BLaER1 treated with 17β-estradiol and CSF1 and Interleukin-3, amounts not matched to agents 10 nM and 100 nM (cell line): ENCODE data around the gene MMP15.
A peak's percentile ranks its signal among the peaks of the same experiment; 100 is the strongest.

ENCODE experiments used
- H3K27ac ChIP-seq, 11 experiments: shearing (Covaris generic); formaldehyde crosslinking; 2 replicates each; pipeline ENCODE4 v1.8.1; 2022
- H3K27me3 ChIP-seq, 11 experiments: shearing (Covaris generic); formaldehyde crosslinking; 2 replicates each; pipeline ENCODE4 v1.8.1; 2022
- H3K36me3 ChIP-seq, 11 experiments: shearing (Covaris generic); formaldehyde crosslinking; 2 replicates each; pipeline ENCODE4 v1.8.1; 2022
- H3K4me1 ChIP-seq, 10 experiments: shearing (Covaris generic); formaldehyde crosslinking; 2 replicates each; pipeline ENCODE4 v1.8.1; 2022
- H3K4me2 ChIP-seq, 11 experiments: shearing (Covaris generic); formaldehyde crosslinking; 2 replicates each; pipeline ENCODE4 v1.8.1; 2022
- H3K4me3 ChIP-seq, 10 experiments: shearing (Covaris generic); formaldehyde crosslinking; 2 replicates each; pipeline ENCODE4 v1.8.1; 2022
- H3K9ac ChIP-seq, 11 experiments: shearing (Covaris generic); formaldehyde crosslinking; 2 replicates each; pipeline ENCODE4 v1.8.1; 2022
- H3K9me3 ChIP-seq, 11 experiments: shearing (Covaris generic); formaldehyde crosslinking; replicated peaks in 1 of 11; 2 replicates each; pipeline ENCODE4 v1.8.1; 2022
- H4K20me1 ChIP-seq, 11 experiments: shearing (Covaris generic); formaldehyde crosslinking; 2 replicates each; pipeline ENCODE4 v1.8.1; 2022
- Cebpa-rat ChIP-seq, 11 experiments: shearing (Covaris generic); IDR thresholded peaks; 2 replicates each; pipeline ENCODE4 v1.8.1; 2022

Gene MMP15

GRCh38 chr16:58046054-58046881, 20.7 kb downstream of the MMP15 start:
- H3K27me3 ChIP-seq: no peaks in the 10 kb centered on the region
- H3K4me1 ChIP-seq: peaks cover 22 to 38% (median 27%) of the 10 kb centered on the region in 10 experiments
- H4K20me1 ChIP-seq: peaks cover 0 to 3% (median 0%) of the 10 kb centered on the region in 11 experiments; a peak in 2 of 22 replicates
- peak overlapping the region in 5 of 11 experiments; percentile 47 to 52 (median 51); a peak in 7 of 22 replicates for H3K27ac ChIP-seq
- no peak for TF ChIP-seq Cebpa-rat (IDR thresholded peaks at IDR 0.05)
- H3K9ac ChIP-seq: peak overlapping the region in 2 of 11 experiments; percentile 31 to 36; a peak in 2 of 22 replicates
- H3K4me3 ChIP-seq: no peak overlapping the region
- H3K4me2 ChIP-seq: peak overlapping the region; percentile 5 to 67 (median 51); a peak in 16 of 22 replicates
- no peaks in the 10 kb centered on the region for H3K36me3 ChIP-seq
- no peaks in the 10 kb centered on the region for H3K9me3 ChIP-seq

- peaks cover 22 to 37% (median 26%) of the 10 kb centered on the region in 10 experiments for H3K4me1 ChIP-seq
- H3K27me3 ChIP-seq: no peaks in the 10 kb centered on the region
- 0 out of 22 replicates have a peak, but pooled peaks cover 0 to 1% (median 0%) of the 10 kb centered on the region in 11 experiments for H3K9me3 ChIP-seq
- no peak for TF ChIP-seq Cebpa-rat (IDR thresholded peaks at IDR 0.05)
- H3K4me2 ChIP-seq: peak overlapping the region in 6 of 11 experiments; percentile 26 to 58 (median 40); a peak in 8 of 22 replicates
- H3K36me3 ChIP-seq: no peaks in the 10 kb centered on the region
- peaks cover 0 to 3% (median 0%) of the 10 kb centered on the region in 11 experiments; a peak in 2 of 22 replicates for H4K20me1 ChIP-seq
- no peak overlapping the region for H3K4me3 ChIP-seq
- H3K9ac ChIP-seq: no peak overlapping the region
- H3K27ac ChIP-seq: peak overlapping the region in 1 of 11 experiments; percentile 5; a peak in 1 of 22 replicates
Measured at GRCh38 chr16:58046936-58047335, 21.4 kb downstream of the MMP15 start.

DNA sequence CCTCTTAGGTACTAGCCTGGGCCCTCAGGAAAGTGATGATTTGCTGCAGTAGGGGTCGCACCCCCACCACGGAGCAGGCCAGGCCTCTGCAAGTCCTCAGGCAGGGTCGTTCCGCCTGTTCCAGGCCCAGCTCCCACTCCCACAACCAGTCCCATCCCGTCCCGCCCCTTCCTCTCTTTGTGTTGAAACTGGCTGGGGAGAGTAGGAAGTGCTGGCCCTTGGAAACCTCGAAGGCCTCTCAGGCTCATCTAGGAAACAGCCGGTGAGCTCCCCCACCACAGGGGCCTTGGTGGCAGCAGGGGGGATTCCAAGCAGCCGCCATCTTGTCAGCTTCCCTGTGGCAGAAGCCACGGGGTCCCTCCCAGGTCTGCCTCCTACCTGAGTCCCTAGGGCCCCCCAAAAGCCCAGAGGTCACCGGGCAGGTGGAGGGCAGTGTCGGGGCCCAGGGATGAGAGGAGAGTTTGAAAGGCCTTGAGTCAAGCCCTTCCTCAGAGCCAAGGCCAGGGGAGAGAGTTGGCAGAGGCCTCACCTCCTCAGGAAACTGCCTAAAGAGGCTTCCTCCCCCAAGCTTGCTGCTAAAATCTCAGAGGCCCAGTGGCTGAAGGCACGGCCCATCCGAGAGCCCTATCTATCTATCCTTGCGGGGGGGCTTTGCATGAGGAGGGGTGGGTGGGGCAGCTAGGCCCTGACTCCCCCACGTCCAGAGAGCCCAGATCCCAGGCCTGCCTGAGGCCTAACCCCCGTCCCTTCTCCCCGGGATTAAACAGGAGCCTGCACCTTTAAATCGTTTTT, 22.2 kb downstream of the MMP15 start:
- peaks cover 0 to 3% (median 0%) of the 10 kb centered on the region in 11 experiments; a peak in 2 of 22 replicates for H4K20me1 ChIP-seq
- H3K4me1 ChIP-seq: peaks cover 22 to 40% (median 27%) of the 10 kb centered on the region in 10 experiments
- H3K9ac ChIP-seq: no peak overlapping the region

DNA sequence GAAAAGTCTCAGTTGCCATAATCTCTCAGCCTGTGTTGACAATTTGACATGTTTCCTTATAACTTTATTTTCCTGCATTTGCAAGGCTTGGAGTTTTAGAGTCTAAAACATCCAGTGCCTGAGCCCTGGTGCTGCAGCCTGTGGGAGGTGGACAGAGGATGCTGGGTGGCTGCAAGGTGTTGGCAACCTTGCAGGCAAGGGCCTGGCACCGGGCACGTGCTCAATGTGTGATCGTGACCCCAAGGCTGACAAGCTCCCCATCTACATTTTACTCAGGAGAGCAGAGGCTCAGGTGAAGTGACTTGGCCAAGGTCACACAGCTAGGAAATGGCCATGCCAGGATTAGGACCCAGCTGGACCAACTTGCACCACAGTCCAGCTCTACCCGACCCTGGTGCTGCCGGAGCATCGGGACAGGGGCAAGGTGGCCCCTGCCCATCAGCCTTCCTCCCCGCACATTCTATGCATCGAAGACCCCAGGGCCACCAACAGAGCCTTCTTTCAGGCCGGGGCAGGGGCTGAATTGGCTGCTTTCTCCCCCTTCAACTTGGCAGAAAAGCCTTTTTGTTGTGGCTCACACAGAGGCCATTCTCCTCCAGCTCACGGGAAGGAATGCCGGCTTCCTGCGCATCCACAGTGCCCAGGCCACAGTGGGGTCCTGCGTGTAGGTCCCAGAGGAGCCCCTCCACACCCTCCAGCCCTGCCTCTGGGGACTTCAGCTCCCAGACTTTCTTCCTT, 23.1 kb downstream of the MMP15 start:
- Histone ChIP-seq H3K27ac (no peak overlapping the region), H3K9ac (no peak overlapping the region), H3K9me3 (peaks cover 0 to 9% (median 0%) of the 10 kb centered on the region in 11 experiments; a peak in 3 of 22 replicates), H3K4me3 (no peak overlapping the region), H4K20me1 (peaks cover 0 to 3% (median 0%) of the 10 kb centered on the region in 11 experiments; a peak in 2 of 22 replicates), H3K36me3 (no peaks in the 10 kb centered on the region), H3K4me2 (no peak overlapping the region), H3K27me3 (no peaks in the 10 kb centered on the region), H3K4me1 (peaks cover 22 to 49% (median 30%) of the 10 kb centered on the region in 10 experiments)
- no peak for TF ChIP-seq Cebpa-rat (IDR thresholded peaks at IDR 0.05)

More for the DNA sequence above, 22.2 kb downstream of the MMP15 start:
- no peak overlapping the region for H3K4me3 ChIP-seq
- H3K27me3 ChIP-seq: no peaks in the 10 kb centered on the region
- no peak for TF ChIP-seq Cebpa-rat (IDR thresholded peaks at IDR 0.05)
- peak overlapping the region in 1 of 11 experiments; percentile 5; a peak in 2 of 22 replicates for H3K27ac ChIP-seq
- H3K9me3 ChIP-seq: peaks cover 0 to 5% (median 0%) of the 10 kb centered on the region in 11 experiments; a peak in 1 of 22 replicates
- H3K36me3 ChIP-seq: no peaks in the 10 kb centered on the region
- peak overlapping the region in 5 of 11 experiments; percentile 21 to 42 (median 29); a peak in 6 of 22 replicates for H3K4me2 ChIP-seq

DNA sequence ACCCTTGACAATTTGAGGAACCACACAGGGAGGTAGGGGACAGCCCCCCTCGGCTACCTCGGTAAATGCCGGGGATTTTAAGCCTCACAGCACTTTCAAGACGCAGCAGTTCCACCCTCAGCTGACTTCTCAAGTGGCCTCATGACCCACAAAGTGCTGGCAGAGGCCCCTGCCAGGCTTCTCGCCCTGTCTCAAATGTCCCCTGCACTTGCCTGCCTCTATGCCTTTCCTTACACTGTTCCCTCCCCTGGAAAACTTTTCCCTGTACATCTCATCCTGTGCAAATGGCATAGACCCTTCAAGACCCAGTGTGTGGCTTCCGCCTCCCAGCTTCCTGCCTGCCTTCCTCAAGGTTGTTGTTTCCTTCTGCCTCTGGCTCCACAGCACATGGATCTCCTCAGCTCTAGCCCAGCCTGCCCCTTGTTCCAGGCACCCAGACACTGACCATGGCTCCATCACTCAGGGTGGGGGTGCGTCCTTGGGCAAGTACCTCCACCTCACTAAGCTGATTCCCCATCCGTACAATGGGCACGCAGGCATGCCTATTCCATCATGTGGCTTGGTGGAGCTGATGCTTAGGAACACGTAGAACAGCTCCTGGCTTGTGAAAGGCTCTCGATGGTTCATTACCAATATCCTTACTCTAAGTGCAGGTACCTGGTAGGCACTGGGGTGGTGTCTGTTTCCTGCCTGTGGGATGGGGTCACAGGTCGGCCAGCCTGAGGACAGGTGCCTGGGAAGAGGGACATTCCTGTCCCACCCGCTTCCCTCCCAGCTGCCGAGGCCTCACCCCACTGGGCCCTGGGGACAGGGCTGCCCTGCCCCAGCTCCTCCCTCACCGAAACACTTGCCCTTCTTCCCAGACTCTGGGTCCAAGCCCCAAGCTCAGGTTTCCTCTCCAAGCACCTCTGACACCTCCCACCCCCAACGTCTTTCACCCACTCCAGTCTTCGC, 24.0 kb downstream of the MMP15 start:
- Histone ChIP-seq H3K9me3 (peaks cover 0 to 9% (median 0%) of the 10 kb centered on the region in 11 experiments; a peak in 3 of 22 replicates), H3K27me3 (no peaks in the 10 kb centered on the region), H3K4me3 (no peak overlapping the region), H3K9ac (no peak overlapping the region; a peak in 1 of 22 replicates), H3K4me1 (peaks cover 23 to 49% (median 31%) of the 10 kb centered on the region in 10 experiments), H4K20me1 (peaks cover 0 to under 1% (median 0%) of the 10 kb centered on the region in 11 experiments; a peak in 1 of 22 replicates), H3K27ac (no peak overlapping the region), H3K36me3 (no peaks in the 10 kb centered on the region), H3K4me2 (peak overlapping the region in 6 of 11 experiments; percentile 2 to 35 (median 16); a peak in 8 of 22 replicates)
- no peak for TF ChIP-seq Cebpa-rat (IDR thresholded peaks at IDR 0.05)

- no peak for TF ChIP-seq Cebpa-rat (IDR thresholded peaks at IDR 0.05)
Measured at GRCh38 chr16:58051296-58051695, 25.7 kb downstream of the MMP15 start.

DNA sequence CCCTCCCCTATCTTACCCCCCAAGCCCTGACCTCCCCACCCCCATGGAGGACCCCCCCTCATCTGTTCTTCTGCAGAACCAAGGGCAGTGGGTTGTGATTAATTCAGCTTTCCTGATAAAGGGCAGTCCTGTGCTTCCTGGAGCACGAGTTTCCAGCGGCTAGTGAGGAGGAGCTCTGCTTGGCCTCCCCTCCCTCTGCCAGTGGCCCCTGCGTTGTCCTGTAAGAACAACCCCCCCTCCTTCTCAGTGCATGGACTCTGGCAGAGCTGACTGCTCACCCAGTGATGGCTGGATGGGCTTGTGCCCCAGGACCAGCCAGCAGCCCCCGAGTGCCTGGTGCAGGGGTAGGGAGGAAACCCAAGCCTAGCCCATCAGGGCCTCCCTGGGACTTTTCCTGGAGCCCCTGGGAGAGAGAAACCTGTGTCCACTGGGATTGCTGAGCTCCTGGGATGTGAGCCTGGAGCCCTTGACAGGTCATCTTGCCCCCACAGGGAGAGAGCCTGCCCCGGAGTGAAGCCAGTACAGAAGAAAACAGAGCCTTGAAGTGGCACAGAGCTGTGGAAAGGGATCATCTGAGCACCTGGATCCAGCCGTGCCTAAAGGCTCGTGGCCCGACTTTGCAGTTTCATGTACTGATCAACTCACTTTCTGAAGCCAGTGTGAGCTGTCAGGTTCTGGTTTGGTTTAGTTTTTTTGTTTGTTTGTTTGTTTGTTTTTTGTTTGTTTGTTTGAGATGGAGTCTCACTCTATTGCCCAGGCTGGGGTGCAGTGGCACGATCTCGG, 26.5 kb downstream of the MMP15 start:
- no peak overlapping the region for H3K27ac ChIP-seq
- no peaks in the 10 kb centered on the region for H4K20me1 ChIP-seq
- TF ChIP-seq Cebpa-rat (IDR thresholded peaks at IDR 0.05): no peak
- H3K36me3 ChIP-seq: no peaks in the 10 kb centered on the region
- no peak overlapping the region for H3K4me2 ChIP-seq
- H3K9ac ChIP-seq: no peak overlapping the region
- no peak overlapping the region for H3K4me3 ChIP-seq
- peaks cover 0 to 9% (median 0%) of the 10 kb centered on the region in 11 experiments; a peak in 3 of 22 replicates for H3K9me3 ChIP-seq
- H3K27me3 ChIP-seq: no peaks in the 10 kb centered on the region
- H3K4me1 ChIP-seq: peaks cover 9 to 37% (median 19%) of the 10 kb centered on the region in 10 experiments; a peak in 19 of 20 replicates

More at GRCh38 chr16:58051296-58051695, 25.7 kb downstream of the MMP15 start:
- Histone ChIP-seq H3K9me3 (peaks cover 0 to 9% (median 0%) of the 10 kb centered on the region in 11 experiments; a peak in 3 of 22 replicates), H3K27me3 (no peaks in the 10 kb centered on the region), H3K4me3 (no peak overlapping the region), H3K27ac (no peak overlapping the region), H3K4me1 (peaks cover 16 to 42% (median 27%) of the 10 kb centered on the region in 10 experiments), H3K4me2 (0 out of 22 replicates have a peak overlapping the region, but pooled peaks of 1 of the 11 experiments have one; percentile 3), H3K9ac (no peak overlapping the region), H4K20me1 (no peaks in the 10 kb centered on the region), H3K36me3 (no peaks in the 10 kb centered on the region)
